Ovary (tissue), 9 donors: Measurements from ENCODE around the gene ADAMTS3. TPM values are rescaled to one million over a fixed set of nuclear protein-coding genes. Genes with fewer than 3 reads are reported as not detected.

ENCODE experiments used
- DNase-seq, 5 donors: peaks; one replicate each; pipeline ENCODE4 v3.0.0-alpha.2; 2019 to 2020
- H3K27ac ChIP-seq, 2 donors: fragments of 200-600 bp; one replicate each; pipeline versions ENCODE4 v1.5.1 to v1.8.0; 2019 to 2022
- H3K27me3 ChIP-seq: fragments of 200-600 bp; one replicate; pipeline ENCODE4 v1.8.0; 2022
- H3K36me3 ChIP-seq: fragments of 200-600 bp; sonication (generic); one replicate; pipeline ENCODE4 v1.5.1; 2019
- H3K4me1 ChIP-seq: one replicate; pipeline ENCODE4 v1.8.1; 2013; ENCODE audit warnings: mild to moderate bottlenecking, moderate library complexity; ENCODE audit not compliant: insufficient read depth
- H3K4me3 ChIP-seq: fragments of 200-600 bp; sonication (generic); one replicate; pipeline ENCODE4 v1.5.1; 2017
- H3K9me3 ChIP-seq, 2 donors: fragments of 200-600 bp in 1 of 2; sonication (generic) in 1 of 2; one replicate each; pipeline versions ENCODE4 v1.5.1 to v1.8.1; 2013 to 2019; ENCODE audit warnings: mild to moderate bottlenecking in 1 of 2, moderate library complexity in 1 of 2
- EP300 ChIP-seq: sonication (generic); formaldehyde crosslinking; IDR thresholded peaks from one replicate; pipeline ENCODE4 v1.6.1; 2017; ENCODE audit warnings: antibody characterized with exemption
- POLR2A ChIP-seq: fragments of 450-650 bp; IDR thresholded peaks from one replicate; pipeline ENCODE4 v1.6.1; 2017; ENCODE audit warnings: antibody characterized with exemption, mild to moderate bottlenecking, moderate library complexity
- WGBS, 3 donors: extraction: QIAGEN DNeasy Blood & Tissue Kit in 1 of 3; methylation state at CpG; one replicate each; pipeline versions ENCODE4 v1.1.5 to v1.1.7; 2013 to 2017; 5-methylcytosine and 5-hydroxymethylcytosine counted together
- intact Hi-C, 4 donors: fragments of 100-400 bp; cut with DNase I; formaldehyde crosslinking; loops; one replicate each; pipeline versions ENCODE4 v1.11.0 to v1.15.1; 2022 to 2023
- polyA plus RNA-seq, 2 donors: library from polyadenylated mRNA; stranded (reverse); fragments of 200-250 nt in 1 of 2; fragments of 350-450 nt in 1 of 2; fragmentation: Illumina TruSeq in 1 of 2; extraction: RNeasy Lipid Tissue Mini Kit (QIAGEN cat#74804) in 1 of 2; gene quantifications; one replicate each; pipeline ENCODE4 v1.2.3, GENCODE V29; 2013 to 2014
- total RNA-seq, 7 donors: library from RNA; depleted of rRNA in 2 of 7; stranded (reverse); fragments of >200 nt in 2 of 7; fragmentation: NEBNext Ultra II Directional in 3 of 7; extraction: Animal tissue kit (Norgen Biotek cat#: 25700) in 3 of 7; gene quantifications; one replicate each; pipeline versions ENCODE4 v1.1.0 to v1.2.4, GENCODE V29; 2016 to 2023
- TF ChIP-seq, protein P1 (sequence below), 3 donors: fragments of 450-650 bp in 2 of 3; fragments of 200-600 bp in 1 of 3; IDR thresholded peaks; one replicate each; pipeline versions ENCODE4 v1.5.1 to v1.8.0; 2016 to 2022; ENCODE audit warnings: antibody characterized with exemption in 3 of 3, mild to moderate bottlenecking in 1 of 3
- donor health status: DM: no; HTN: no; CAD: no; lungs with moderate emphysema.
- donor health status: DM: no; HTN: no; CAD: no.
- donor health status: Bipolar disorder and iron deficiency.
- donor health status: DM: yes; HTN: yes; CAD: no.
- donor health status: DM: no; HTN: no; CAD: no.
- donor health status: DM: yes; HTN: yes; CAD: no.

Gene ADAMTS3
- total and polyA plus RNA-seq, 9 donors = 1.2 to 6.6 (median 4.6) TPM

GRCh38 chr4:72567036-72567435 lies 2.0 kb downstream of the ADAMTS3 start:
- intact Hi-C loops = no loop called here
- no peak for DNase-seq
- no peak for TF ChIP-seq EP300
- TF ChIP-seq POLR2A = no peak
- TF ChIP-seq, protein P1, sequence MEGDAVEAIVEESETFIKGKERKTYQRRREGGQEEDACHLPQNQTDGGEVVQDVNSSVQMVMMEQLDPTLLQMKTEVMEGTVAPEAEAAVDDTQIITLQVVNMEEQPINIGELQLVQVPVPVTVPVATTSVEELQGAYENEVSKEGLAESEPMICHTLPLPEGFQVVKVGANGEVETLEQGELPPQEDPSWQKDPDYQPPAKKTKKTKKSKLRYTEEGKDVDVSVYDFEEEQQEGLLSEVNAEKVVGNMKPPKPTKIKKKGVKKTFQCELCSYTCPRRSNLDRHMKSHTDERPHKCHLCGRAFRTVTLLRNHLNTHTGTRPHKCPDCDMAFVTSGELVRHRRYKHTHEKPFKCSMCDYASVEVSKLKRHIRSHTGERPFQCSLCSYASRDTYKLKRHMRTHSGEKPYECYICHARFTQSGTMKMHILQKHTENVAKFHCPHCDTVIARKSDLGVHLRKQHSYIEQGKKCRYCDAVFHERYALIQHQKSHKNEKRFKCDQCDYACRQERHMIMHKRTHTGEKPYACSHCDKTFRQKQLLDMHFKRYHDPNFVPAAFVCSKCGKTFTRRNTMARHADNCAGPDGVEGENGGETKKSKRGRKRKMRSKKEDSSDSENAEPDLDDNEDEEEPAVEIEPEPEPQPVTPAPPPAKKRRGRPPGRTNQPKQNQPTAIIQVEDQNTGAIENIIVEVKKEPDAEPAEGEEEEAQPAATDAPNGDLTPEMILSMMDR (IDR thresholded peaks at IDR 0.05) = no peak
- no peaks in the 10 kb centered on the region for H3K4me1 ChIP-seq
- H3K9me3 ChIP-seq = no peaks in the 10 kb centered on the region
- 9 to 16% (median 16%) methylated on average over 1 of the region's 1 CpG for WGBS, 3 donors
- peak overlapping the region in 1 of 2 donors; percentile 84 for H3K27ac ChIP-seq
- peak overlapping the region; percentile 59 for H3K4me3 ChIP-seq
- H3K36me3 ChIP-seq = no peaks in the 10 kb centered on the region
- no peaks in the 10 kb centered on the region for H3K27me3 ChIP-seq

DNA sequence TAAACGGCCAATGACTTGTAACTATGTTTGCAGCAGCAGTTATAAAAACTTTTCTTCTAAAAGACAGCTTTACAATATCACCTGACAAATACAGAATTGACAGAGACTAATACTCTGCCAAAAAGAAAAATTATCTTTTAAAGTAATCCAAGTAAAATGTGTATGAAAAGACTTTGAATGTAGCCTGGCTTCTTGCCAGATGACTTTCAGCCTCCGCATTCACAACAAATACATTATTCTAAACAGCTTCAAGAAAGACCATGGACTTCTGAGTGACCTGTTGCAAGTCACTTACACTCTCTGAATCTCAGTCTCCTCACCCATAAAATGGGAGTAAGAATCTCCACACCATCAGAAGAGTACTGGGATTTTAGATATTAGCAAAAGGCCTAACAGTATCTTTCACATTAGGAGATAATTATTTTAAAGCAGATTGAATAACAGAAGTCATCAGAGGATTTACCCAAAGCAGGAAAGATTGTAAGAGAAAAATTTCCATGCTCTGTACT lies 2.5 kb downstream of the ADAMTS3 start:
- no peak for DNase-seq
- intact Hi-C loops = no loop called here

GRCh38 chr4:72564789-72565188 lies 4.2 kb downstream of the ADAMTS3 start:
- Histone ChIP-seq H3K27ac (no peak overlapping the region), H3K4me1 (no peaks in the 10 kb centered on the region), H3K9me3 (no peaks in the 10 kb centered on the region), H3K27me3 (no peaks in the 10 kb centered on the region), H3K4me3 (no peak overlapping the region), H3K36me3 (no peaks in the 10 kb centered on the region)
- intact Hi-C loops = no loop called here
- WGBS, 3 donors = 88 to 95% (median 91%) methylated on average over 2 of the region's 2 CpGs
- DNase-seq = no peak
- TF ChIP-seq, protein P1 (IDR thresholded peaks at IDR 0.05) = no peak
- TF ChIP-seq POLR2A = no peak
- TF ChIP-seq EP300 = no peak

More for the DNA sequence above, 2.5 kb downstream of the ADAMTS3 start:
- 64 to 77% (median 75%) methylated on average over 2 of the region's 2 CpGs for WGBS, 3 donors
- Histone ChIP-seq H3K4me1 (no peaks in the 10 kb centered on the region), H3K4me3 (no peak overlapping the region), H3K36me3 (no peaks in the 10 kb centered on the region), H3K27ac (peak overlapping the region in 1 of 2 donors; percentile 84), H3K27me3 (no peaks in the 10 kb centered on the region), H3K9me3 (no peaks in the 10 kb centered on the region)
- no peak for TF ChIP-seq POLR2A
- TF ChIP-seq, protein P1 (IDR thresholded peaks at IDR 0.05) = no peak
- no peak for TF ChIP-seq EP300

GRCh38 chr4:72564184-72564583 lies 4.8 kb downstream of the ADAMTS3 start:
- Histone ChIP-seq H3K36me3 (no peaks in the 10 kb centered on the region), H3K4me1 (no peaks in the 10 kb centered on the region), H3K4me3 (no peak overlapping the region), H3K9me3 (no peaks in the 10 kb centered on the region), H3K27me3 (no peaks in the 10 kb centered on the region), H3K27ac (no peak overlapping the region)
- intact Hi-C loops = no loop called here
- WGBS, 3 donors = 88 to 92% (median 89%) methylated on average over 1 of the region's 1 CpG
- peak in 1 of 5 donors; percentile 33 for DNase-seq
- TF ChIP-seq POLR2A (no peak), EP300 (no peak)
- TF ChIP-seq, protein P1 (IDR thresholded peaks at IDR 0.05) = no peak
